ENCODE data around the gene DMD.

GRCh38 chrX:31440546-31440945 is 1770.8 kb downstream of the DMD start:
- no peak for TF ChIP-seq FOXM1 (CRISPR knock-in tag; IDR thresholded peaks at IDR 0.05)
- no peak for TF ChIP-seq POLR2A (IDR thresholded peaks at IDR 0.05; ENCODE audit: insufficient read depth in 1 of 2, low read depth in 2 of 2, low read length in 2 of 2)
- no peak for TF ChIP-seq POLR2AphosphoS5 (IDR thresholded peaks at IDR 0.05; ENCODE audit: low read depth, low read length)
- no peak for TF ChIP-seq ZNF430 (CRISPR knock-in tag; IDR thresholded peaks at IDR 0.05)
- no peak for TF ChIP-seq RFX5 (IDR thresholded peaks at IDR 0.05; ENCODE audit: low read depth, low read length)

Data from HepG2 (cell line).